ENCODE data around the gene VAT1L.

Gene VAT1L

DNA sequence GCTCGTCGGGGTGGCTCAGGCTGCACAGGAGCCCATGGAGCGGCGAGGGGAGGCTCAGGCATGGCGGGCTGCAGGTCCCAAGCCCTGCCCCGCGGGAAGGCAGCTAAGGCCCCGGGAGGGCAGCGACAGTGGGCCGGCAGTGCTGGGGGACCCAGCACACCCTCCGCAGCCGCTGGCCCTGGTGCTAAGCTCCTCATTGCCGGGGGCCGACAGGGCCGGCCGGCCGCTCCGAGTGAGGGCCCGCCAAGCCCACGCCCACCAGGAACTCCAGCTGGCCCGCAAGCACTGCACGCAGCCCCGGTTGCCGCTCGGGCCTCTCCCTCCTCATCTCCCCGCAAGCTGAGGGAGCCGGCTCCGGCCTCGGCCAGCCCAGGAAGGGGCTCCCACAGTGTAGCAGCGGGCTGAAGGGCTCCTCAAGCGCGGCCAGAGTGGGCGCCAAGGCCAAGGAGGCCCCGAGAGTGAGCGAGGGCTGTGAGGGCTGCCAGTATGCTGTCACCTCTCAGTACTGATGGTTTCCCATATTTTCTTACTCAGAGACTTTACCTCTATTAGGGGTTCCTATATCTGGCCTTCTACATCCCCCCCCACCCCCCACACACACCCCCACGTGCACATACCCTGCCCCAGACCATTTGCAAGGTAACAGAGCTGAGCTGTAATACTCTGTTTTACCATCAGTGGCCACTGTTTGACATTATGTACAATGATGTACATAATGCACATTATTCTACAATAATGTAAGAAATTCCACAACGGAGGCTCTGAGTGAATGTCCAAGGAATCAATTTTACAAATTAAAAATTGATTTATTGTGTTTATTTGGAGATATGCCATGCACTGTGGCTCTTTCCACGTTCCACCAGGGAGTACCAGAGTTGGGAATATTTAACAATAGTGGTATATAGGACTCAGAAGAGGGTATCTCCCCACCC, 3.7 kb upstream of the VAT1L start:
- no peaks in the 10 kb centered on the region for H3K36me3 ChIP-seq
- no peaks in the 10 kb centered on the region for H3K4me1 ChIP-seq
- H3K27me3 ChIP-seq = peaks cover 23% of the 10 kb centered on the region
- no peak overlapping the region for H3K4me3 ChIP-seq (ENCODE audit: low read depth, low read length)
- no peaks in the 10 kb centered on the region for H3K9me3 ChIP-seq
- DNase-seq = no peak
- TF ChIP-seq, protein P1, sequence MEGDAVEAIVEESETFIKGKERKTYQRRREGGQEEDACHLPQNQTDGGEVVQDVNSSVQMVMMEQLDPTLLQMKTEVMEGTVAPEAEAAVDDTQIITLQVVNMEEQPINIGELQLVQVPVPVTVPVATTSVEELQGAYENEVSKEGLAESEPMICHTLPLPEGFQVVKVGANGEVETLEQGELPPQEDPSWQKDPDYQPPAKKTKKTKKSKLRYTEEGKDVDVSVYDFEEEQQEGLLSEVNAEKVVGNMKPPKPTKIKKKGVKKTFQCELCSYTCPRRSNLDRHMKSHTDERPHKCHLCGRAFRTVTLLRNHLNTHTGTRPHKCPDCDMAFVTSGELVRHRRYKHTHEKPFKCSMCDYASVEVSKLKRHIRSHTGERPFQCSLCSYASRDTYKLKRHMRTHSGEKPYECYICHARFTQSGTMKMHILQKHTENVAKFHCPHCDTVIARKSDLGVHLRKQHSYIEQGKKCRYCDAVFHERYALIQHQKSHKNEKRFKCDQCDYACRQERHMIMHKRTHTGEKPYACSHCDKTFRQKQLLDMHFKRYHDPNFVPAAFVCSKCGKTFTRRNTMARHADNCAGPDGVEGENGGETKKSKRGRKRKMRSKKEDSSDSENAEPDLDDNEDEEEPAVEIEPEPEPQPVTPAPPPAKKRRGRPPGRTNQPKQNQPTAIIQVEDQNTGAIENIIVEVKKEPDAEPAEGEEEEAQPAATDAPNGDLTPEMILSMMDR (IDR thresholded peaks at IDR 0.05; ENCODE audit: low read depth, low read length) = no peak

DNA sequence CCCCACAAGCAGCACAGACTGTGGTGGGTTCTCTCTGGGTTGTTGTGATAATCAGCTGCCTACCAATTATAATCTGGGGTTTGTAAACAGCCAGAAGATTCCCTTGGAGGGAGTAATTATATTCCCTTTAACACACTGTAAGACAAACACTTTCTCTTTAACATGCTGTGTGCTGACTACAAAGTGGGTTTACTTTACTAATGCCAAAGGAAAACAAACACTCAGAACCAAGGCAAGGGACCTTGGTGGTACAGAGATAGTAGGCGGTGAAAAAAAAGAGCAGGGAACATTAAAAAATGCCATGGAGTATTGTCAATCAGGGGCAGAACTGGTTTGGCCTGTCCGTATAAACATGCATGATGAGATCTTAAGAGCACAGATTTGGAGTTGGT, 3.0 kb upstream of the VAT1L start:
- Histone ChIP-seq H3K4me3 (ENCODE audit: low read depth, low read length) (no peak overlapping the region), H3K4me1 (no peaks in the 10 kb centered on the region), H3K9me3 (no peaks in the 10 kb centered on the region), H3K36me3 (no peaks in the 10 kb centered on the region), H3K27me3 (peaks cover 26% of the 10 kb centered on the region)
- TF ChIP-seq, protein P1 (IDR thresholded peaks at IDR 0.05; ENCODE audit: low read depth, low read length) = no peak
- DNase-seq = no peak

DNA sequence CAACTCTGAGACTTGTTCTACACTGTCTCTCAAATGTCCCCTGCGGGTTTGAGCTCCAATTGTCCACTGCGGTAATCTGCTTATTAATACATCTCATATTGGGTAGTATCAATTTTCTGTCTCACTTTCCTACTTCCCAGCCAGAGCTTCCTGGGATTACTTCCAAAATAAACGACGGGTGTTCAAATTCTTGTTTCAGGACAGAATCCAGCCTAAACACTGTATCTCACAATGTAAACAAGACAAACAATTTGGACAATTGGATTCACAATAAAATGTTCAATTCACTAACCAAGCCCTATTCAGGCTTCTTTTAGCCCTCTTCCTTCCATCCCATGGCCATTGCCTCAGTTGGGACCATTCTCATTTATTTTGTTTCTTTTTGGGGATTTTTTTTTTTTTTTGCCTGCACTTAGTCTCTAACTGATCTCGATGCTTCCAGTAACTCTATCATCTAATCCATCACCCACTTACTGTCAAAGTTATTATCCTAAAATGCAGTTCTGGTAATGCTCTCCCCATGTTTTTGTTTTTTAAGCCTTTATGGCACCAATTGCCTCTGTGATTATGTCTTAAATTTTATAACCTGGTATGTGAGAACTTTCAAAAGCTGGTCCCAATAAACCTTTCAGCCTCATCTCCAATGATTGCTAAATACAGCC, 2.0 kb upstream of the VAT1L start:
- peaks cover 26% of the 10 kb centered on the region for H3K27me3 ChIP-seq
- H3K4me3 ChIP-seq (ENCODE audit: low read depth, low read length) = no peak overlapping the region
- no peaks in the 10 kb centered on the region for H3K4me1 ChIP-seq
- no peaks in the 10 kb centered on the region for H3K36me3 ChIP-seq
- no peaks in the 10 kb centered on the region for H3K9me3 ChIP-seq
- TF ChIP-seq, protein P1 (IDR thresholded peaks at IDR 0.05; ENCODE audit: low read depth, low read length) = no peak
- no peak for DNase-seq

DNA sequence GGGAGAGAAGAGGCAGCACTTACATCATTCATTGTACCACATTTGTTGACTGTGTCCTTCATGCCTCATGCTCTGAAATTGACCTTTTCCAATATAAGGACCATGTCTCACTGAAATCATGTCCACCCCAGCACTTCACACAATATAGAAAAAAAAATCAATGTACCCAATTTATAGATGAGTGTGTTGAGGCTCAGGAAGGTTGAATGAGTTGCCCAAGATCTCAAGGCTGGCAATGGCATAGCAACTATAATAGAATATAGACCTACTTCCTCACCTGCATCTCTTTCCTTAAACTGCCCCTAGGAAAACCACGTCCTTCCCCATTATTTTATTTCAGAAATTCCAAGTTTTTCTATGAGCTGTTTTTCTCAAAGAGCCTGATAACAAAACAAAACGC, 912 bp upstream of the VAT1L start:
- no peaks in the 10 kb centered on the region for H3K36me3 ChIP-seq
- H3K4me1 ChIP-seq = no peaks in the 10 kb centered on the region
- no peak for DNase-seq
- no peaks in the 10 kb centered on the region for H3K9me3 ChIP-seq
- peaks cover 26% of the 10 kb centered on the region for H3K27me3 ChIP-seq
- TF ChIP-seq, protein P1 (IDR thresholded peaks at IDR 0.05; ENCODE audit: low read depth, low read length) = no peak
- no peak overlapping the region for H3K4me3 ChIP-seq (ENCODE audit: low read depth, low read length)

DNA sequence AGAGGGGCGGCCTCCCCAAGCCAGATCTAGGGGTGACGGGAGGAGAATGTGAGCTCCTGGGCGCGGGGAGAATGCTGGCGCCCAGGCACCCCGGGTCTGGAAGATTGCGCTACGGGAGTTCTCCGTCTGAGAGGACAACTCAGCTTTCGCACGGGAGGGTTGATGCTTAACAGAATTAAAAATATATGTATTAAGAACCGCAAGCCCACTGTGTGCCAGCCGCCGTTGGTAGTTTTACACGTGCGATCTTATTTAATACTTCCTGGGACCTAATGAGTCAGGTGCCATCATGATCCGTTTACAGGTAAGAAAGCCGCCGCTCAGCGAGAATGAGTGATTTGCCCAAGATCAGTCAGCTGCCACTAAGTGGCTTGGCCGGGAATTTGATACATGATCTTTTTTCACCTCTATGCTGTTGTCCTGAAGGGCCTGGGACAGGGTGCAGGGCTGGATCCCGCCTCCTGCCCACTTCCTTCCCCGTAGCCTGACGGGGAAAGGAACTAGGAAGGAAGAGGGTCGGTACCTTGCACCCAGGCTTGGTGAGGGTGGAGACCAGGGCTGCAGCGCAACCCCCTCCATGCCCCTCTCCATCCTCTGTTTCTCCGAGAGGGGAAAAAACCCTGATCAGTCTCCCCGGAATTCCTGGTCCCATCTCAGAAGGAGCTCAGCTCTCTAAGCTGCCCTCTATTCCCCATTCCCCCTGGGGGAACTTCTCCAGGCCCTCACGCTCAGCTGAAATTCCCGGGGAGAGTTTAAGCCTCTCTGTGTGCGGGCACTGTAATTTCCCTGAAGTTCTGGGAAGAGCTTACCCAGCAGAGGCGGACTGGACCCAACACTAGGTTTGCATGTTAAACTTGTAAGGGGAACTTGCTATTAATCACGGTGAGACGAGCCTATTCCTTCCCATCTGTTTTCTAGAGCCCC, 983 bp downstream of the VAT1L start:
- TF ChIP-seq, protein P1 (IDR thresholded peaks at IDR 0.05; ENCODE audit: low read depth, low read length) = no peak
- Histone ChIP-seq H3K36me3 (no peaks in the 10 kb centered on the region), H3K4me1 (no peaks in the 10 kb centered on the region), H3K27me3 (peaks cover 26% of the 10 kb centered on the region), H3K9me3 (no peaks in the 10 kb centered on the region), H3K4me3 (ENCODE audit: low read depth, low read length) (no peak overlapping the region)
- DNase-seq = no peak

Data from BE2C (cell line).